Brain microvascular endothelial cell (primary cell): ENCODE data around the gene GOLM1.
"Not testable (repeated sequence)": the region's sequence is repeated elsewhere in the genome, so short reads cannot be mapped to it uniquely, and the experiment has no call there.

Source experiments
- DNase-seq: peaks from one replicate; pipeline ENCODE4 v3.0.0-alpha.2; 2020
- H3K27ac ChIP-seq: fragments of 250-450 bp; sonication (Bioruptor Pico); 2 replicates; pipeline ENCODE4 v1.5.1; 2020; ENCODE audit warnings: mild to moderate bottlenecking, moderate library complexity
- H3K27me3 ChIP-seq: fragments of 250-450 bp; sonication (Bioruptor Pico); replicated peaks from 2 replicates; pipeline ENCODE4 v1.5.1; 2020; ENCODE audit warnings: mild to moderate bottlenecking
- H3K36me3 ChIP-seq: fragments of 250-450 bp; sonication (Bioruptor Pico); replicated peaks from 2 replicates; pipeline ENCODE4 v1.5.1; 2020; ENCODE audit warnings: mild to moderate bottlenecking
- H3K4me3 ChIP-seq: 2 replicates; pipeline ENCODE4 v1.5.1; 2011; ENCODE audit warnings: low read depth, mild to moderate bottlenecking, control low read depth, low read length, moderate library complexity
- in situ Hi-C: cut with HindIII; loops from 2 replicates; pipeline ENCODE4 v1.10.0; 2017; ENCODE audit warnings: low sequenced_read_pairs, low pct_ligation_motif_present
- TF ChIP-seq, protein P1 (sequence below): IDR thresholded peaks from 2 replicates; pipeline ENCODE4 v1.5.1; 2011; ENCODE audit warnings: low read depth, mild to moderate bottlenecking, moderate library complexity, low read length, control low read depth, inconsistent platforms; ENCODE audit errors: missing control alignments

GOLM1 gene, protein sequence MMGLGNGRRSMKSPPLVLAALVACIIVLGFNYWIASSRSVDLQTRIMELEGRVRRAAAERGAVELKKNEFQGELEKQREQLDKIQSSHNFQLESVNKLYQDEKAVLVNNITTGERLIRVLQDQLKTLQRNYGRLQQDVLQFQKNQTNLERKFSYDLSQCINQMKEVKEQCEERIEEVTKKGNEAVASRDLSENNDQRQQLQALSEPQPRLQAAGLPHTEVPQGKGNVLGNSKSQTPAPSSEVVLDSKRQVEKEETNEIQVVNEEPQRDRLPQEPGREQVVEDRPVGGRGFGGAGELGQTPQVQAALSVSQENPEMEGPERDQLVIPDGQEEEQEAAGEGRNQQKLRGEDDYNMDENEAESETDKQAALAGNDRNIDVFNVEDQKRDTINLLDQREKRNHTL

DNA sequence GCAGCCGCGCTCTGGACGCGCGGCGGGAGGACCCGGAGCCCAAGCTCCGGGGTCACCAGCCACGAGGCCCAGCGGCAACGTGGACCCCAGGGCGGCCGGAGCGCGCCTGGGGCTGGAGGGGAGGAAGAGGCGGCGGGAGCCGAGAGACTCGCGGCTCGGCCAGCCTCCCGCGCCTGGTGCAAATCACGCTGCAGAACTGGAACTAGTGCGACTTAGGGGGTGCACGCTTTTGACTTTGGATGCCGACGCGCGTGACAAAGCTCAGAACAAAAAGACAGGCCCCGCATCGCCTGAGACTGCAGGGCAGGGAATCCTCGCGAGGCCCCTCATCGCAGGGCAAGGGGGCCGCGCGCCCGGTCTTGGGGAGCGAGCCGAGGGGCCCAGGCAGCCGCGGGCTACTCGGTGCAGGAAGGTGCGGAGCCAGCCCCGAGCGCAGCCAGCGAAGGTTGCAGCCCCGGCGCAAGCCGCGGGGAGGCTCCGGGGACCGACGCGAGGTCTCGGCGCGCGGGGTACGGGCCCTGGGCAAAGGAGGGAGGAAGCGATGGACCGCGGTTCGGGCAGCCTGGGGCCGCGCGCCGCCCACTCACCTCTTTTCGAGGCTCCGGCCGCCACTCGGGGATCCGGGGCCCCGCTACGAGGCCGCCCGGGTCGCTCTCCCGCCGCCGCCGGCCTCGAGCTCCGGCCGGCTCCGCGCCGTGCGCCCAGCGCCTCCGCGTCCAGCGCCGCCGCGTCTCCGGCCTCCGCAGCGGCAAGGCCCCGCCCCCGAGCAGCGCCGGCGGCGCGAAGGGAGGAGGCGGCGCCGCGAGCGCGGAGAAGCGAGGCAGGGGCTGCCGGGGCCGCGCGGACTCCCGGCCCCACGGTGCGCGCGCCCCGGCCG is at the start of gene GOLM1:
Gene GOLM1, minus strand, starts transcription at position 735 of the 877 bp plus-strand sequence. CDS start 20,238 bp downstream, outside the sequence.
- H3K27me3 ChIP-seq: no peaks in the 10 kb centered on the region
- H3K27ac ChIP-seq: peak within 1 kb of the TSS; percentile 72
- H3K36me3 ChIP-seq: no peaks in the 10 kb centered on the region
- in situ Hi-C loops: no loop called here
- DNase-seq: peak; percentile 22
- H3K4me3 ChIP-seq: peak within 1 kb of the TSS; percentile 81
- TF ChIP-seq, protein P1, sequence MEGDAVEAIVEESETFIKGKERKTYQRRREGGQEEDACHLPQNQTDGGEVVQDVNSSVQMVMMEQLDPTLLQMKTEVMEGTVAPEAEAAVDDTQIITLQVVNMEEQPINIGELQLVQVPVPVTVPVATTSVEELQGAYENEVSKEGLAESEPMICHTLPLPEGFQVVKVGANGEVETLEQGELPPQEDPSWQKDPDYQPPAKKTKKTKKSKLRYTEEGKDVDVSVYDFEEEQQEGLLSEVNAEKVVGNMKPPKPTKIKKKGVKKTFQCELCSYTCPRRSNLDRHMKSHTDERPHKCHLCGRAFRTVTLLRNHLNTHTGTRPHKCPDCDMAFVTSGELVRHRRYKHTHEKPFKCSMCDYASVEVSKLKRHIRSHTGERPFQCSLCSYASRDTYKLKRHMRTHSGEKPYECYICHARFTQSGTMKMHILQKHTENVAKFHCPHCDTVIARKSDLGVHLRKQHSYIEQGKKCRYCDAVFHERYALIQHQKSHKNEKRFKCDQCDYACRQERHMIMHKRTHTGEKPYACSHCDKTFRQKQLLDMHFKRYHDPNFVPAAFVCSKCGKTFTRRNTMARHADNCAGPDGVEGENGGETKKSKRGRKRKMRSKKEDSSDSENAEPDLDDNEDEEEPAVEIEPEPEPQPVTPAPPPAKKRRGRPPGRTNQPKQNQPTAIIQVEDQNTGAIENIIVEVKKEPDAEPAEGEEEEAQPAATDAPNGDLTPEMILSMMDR: peak; percentile 15

DNA sequence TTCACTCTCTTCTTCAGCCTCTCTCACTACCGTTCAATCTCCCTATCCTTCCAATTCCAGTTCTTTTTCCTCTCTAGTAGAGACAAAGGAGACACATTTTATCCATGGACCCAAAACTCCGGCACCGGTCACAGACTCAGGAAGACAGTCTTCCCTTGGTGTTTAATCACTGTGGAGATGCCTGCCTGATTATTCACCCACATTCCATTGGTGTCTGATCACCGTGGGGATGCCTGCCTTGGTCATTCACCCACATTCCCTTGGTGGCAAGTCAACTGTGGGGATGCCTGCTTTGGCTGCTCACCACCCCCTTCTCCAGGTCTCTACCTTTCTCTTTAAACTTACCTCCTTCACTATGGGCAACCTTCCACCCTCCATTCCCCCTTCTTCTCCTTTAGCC is 47.3 kb upstream of the GOLM1 start:
- H3K4me3 ChIP-seq, in situ Hi-C loops, H3K27ac ChIP-seq: not testable (repeated sequence)

DNA sequence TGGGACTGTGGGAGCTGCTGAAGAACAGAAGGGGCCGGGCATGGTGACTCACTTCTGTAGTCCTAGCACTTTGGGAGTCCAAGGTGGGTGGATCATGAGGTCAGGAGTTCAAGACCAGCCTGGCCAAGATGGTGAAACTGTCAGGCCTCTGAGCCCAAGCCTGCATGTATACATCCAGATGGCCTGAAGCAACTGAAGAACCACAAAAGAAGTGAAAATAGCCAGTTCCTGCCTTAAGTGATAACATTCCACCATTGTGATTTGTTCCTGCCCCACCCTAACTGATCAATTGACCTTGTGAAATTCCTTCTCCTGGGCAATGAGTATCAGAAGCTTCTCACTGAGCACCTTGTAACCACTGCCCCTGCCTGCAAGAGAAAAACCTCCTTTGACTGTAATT is 46.6 kb upstream of the GOLM1 start:
- in situ Hi-C loops, H3K36me3 ChIP-seq: not testable (repeated sequence)

More for the DNA sequence above, 47.3 kb upstream of the GOLM1 start:
- not testable (repeated sequence) for H3K36me3 ChIP-seq, H3K27me3 ChIP-seq
- peak; percentile 55 for DNase-seq

DNA sequence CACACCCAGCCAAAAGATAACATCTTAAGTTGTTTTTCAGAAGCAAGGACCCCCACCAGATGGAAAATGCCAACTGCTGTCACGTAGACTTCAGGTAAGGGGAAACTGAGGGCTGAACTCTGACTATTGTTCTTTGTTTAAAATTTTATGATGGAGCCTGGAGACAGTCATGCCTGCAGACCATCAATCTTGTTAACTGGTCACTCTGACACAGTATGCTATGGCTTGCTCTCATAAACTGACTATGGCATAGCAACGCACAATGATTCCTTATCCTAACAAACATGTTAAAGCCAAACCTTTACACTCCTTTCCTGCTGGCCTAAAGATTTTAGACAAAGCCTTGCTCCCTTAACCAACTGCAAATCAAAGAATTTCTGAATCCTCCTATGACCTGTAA is 43.6 kb upstream of the GOLM1 start:
- H3K36me3 ChIP-seq: no peaks in the 10 kb centered on the region
- H3K27me3 ChIP-seq: no peaks in the 10 kb centered on the region
- no peak for DNase-seq
- no peak overlapping the region for H3K4me3 ChIP-seq
- TF ChIP-seq, protein P1: no peak
- in situ Hi-C loops: no loop called here
- no peak overlapping the region for H3K27ac ChIP-seq

More for the DNA sequence above, 46.6 kb upstream of the GOLM1 start:
- H3K27me3 ChIP-seq, H3K27ac ChIP-seq, H3K4me3 ChIP-seq, DNase-seq: not testable (repeated sequence)

DNA sequence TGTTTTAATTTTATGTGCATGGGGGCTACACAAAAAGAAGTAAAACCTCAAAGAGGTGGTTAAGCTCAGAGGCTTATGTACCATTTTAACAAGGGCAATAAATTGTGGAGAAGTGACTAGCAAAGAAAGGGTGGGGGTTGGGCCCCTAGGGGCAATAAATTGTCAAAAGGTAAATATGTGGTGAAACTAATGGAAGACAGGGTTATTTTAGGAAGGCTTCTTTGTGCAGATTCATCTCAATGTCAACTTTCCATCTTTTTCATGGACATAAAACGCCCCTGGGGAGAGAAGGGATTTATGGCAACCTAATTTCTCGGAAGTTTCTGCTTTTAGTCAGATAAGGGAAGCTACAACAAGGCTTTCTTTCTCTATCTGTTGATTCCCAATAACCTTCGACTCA is 42.5 kb upstream of the GOLM1 start:
- no peak for DNase-seq
- Histone ChIP-seq H3K36me3 (no peaks in the 10 kb centered on the region), H3K27me3 (no peaks in the 10 kb centered on the region), H3K27ac (no peak overlapping the region), H3K4me3 (no peak overlapping the region)
- TF ChIP-seq, protein P1: no peak
- in situ Hi-C loops: no loop called here

DNA sequence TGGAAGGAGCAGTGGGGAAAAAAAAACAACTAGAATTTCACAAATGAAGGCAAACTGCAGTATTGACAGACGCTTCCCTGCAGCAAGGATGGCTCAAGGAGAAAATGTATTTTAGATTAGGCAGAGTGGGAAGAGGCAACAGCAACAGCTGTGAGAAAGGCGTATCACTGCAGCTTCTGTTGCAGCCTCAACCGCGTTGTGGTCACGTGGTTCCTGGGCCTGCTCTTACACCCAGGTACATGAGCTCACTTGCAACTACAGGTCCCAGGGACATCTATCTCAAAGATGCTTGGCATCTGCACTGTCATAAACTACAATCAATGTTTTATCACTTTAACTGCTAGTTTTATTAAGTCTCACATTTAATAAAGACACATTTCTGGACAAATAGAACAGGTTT is 36.0 kb upstream of the GOLM1 start:
- TF ChIP-seq, protein P1: no peak
- no peak overlapping the region for H3K4me3 ChIP-seq
- DNase-seq: no peak
- no peak overlapping the region for H3K27ac ChIP-seq
- in situ Hi-C loops: no loop called here
- no peaks in the 10 kb centered on the region for H3K36me3 ChIP-seq
- no peaks in the 10 kb centered on the region for H3K27me3 ChIP-seq
